K562 (cell line): Measurements from ENCODE around the gene EDN2. TPM values are rescaled to one million over a fixed set of nuclear protein-coding genes. Genes with fewer than 3 reads are reported as not detected.
A peak's percentile ranks its signal among the peaks of the same experiment; 100 is the strongest.

Experiments
- ASH1L ChIP-seq: fragments of 450-650 bp; IDR thresholded peaks from 2 replicates; pipeline ENCODE4 v1.6.1; 2018; ENCODE audit warnings: borderline replicate concordance, mild to moderate bottlenecking, low read depth; ENCODE audit not compliant: partially characterized antibody
- ATF1 ChIP-seq, 2 experiments: fragments of 450-650 bp in 1 of 2; IDR thresholded peaks; 2 replicates each; pipeline ENCODE4 v1.6.1; 2016; ENCODE audit warnings: missing compliant biosample characterization in 1 of 2, missing genetic modification characterization in 1 of 2
- CBFA2T2 ChIP-seq: fragments of 450-650 bp; conservative IDR thresholded peaks from 2 replicates; pipeline ENCODE4 v1.6.1; 2017; ENCODE audit warnings: mild to moderate bottlenecking
- FOXA1 ChIP-seq: fragments of 450-650 bp; IDR thresholded peaks from 2 replicates; pipeline ENCODE4 v1.6.1; 2016; ENCODE audit warnings: mild to moderate bottlenecking, borderline replicate concordance
- HINFP ChIP-seq: fragments of 450-650 bp; conservative IDR thresholded peaks from 2 replicates; pipeline ENCODE4 v1.6.1; 2016; ENCODE audit warnings: missing genetic modification characterization, low read depth, mild to moderate bottlenecking, control low read depth, missing compliant biosample characterization
- ID3 ChIP-seq, 2 experiments: fragments of 250-450 bp in 1 of 2; fragments of 450-650 bp in 1 of 2; sonication (Bioruptor Pico) in 1 of 2; IDR thresholded peaks; 2 replicates each; pipeline versions ENCODE4 v1.6.1 to v1.8.0; 2016 to 2021; ENCODE audit warnings: mild to moderate bottlenecking in 2 of 2, moderate library complexity in 2 of 2, missing compliant biosample characterization in 1 of 2, missing genetic modification characterization in 1 of 2
- JUNB ChIP-seq: fragments of 450-650 bp; formaldehyde crosslinking; conservative IDR thresholded peaks from 2 replicates; pipeline ENCODE4 v1.4.0; 2020; ENCODE audit warnings: mild to moderate bottlenecking
- MAFF ChIP-seq: IDR thresholded peaks from 2 replicates; pipeline ENCODE4 v1.6.1; 2012; ENCODE audit warnings: low read length, improper control_type of control experiment
- MCM3 ChIP-seq: fragments of 450-650 bp; IDR thresholded peaks from 2 replicates; pipeline ENCODE4 v1.6.1; 2016
- NCOA1 ChIP-seq: fragments of 450-650 bp; IDR thresholded peaks from 2 replicates; pipeline ENCODE4 v1.6.1; 2016; ENCODE audit warnings: low read depth
- NFIC ChIP-seq: fragments of 450-650 bp; IDR thresholded peaks from 2 replicates; pipeline ENCODE4 v1.6.1; 2017; ENCODE audit warnings: mild to moderate bottlenecking, inconsistent platforms
- PHF8 ChIP-seq: fragments of 200-600 bp; sonication (generic); IDR thresholded peaks from 2 replicates; pipeline ENCODE4 v1.6.1; 2012; ENCODE audit warnings: mixed run types, mild to moderate bottlenecking, inconsistent platforms, low read length, moderate library complexity, borderline replicate concordance
- PTTG1 ChIP-seq: fragments of 450-650 bp; IDR thresholded peaks from 2 replicates; pipeline ENCODE4 v1.6.1; 2016; ENCODE audit warnings: low read depth, mild to moderate bottlenecking, missing genetic modification characterization, missing compliant biosample characterization
- RBBP5 ChIP-seq: fragments of 200-600 bp; sonication (generic); IDR thresholded peaks from 2 replicates; pipeline ENCODE4 v1.6.1; 2012; ENCODE audit warnings: borderline replicate concordance, mild to moderate bottlenecking, low read length, control low read depth, inconsistent platforms; ENCODE audit not compliant: insufficient read depth, poor library complexity, severe bottlenecking
- RBM15 ChIP-seq: fragments of 200-400 bp; formaldehyde crosslinking; IDR thresholded peaks from 2 replicates; pipeline ENCODE4 v1.6.1; 2018; ENCODE audit warnings: mild to moderate bottlenecking, low read length, moderate library complexity; ENCODE audit not compliant: insufficient read depth
- SMAD2 ChIP-seq: fragments of 150-350 bp; IDR thresholded peaks from 2 replicates; pipeline ENCODE4 v1.6.1; 2014; ENCODE audit warnings: low read depth, mild to moderate bottlenecking, low read length
- SREBF2 ChIP-seq: sonication (generic); formaldehyde crosslinking; IDR thresholded peaks from 2 replicates; pipeline ENCODE4 v1.4.0; 2020; ENCODE audit warnings: mild to moderate bottlenecking, missing genetic modification reagents
- TAF1 ChIP-seq: IDR thresholded peaks from 2 replicates; pipeline ENCODE4 v1.6.1; 2011; ENCODE audit warnings: mild to moderate bottlenecking, low read length, moderate library complexity; ENCODE audit not compliant: insufficient read depth, control insufficient read depth, severe bottlenecking; ENCODE audit errors: extremely low read depth
- XRCC4 ChIP-seq: IDR thresholded peaks from one replicate; pipeline ENCODE4 v1.6.1; 2011; ENCODE audit not compliant: insufficient read depth, insufficient read length; ENCODE audit errors: extremely low read depth
- ZC3H8 ChIP-seq: fragments of 450-650 bp; IDR thresholded peaks from 2 replicates; pipeline ENCODE4 v1.6.1; 2017
- ZFX ChIP-seq: sonication (generic); formaldehyde crosslinking; IDR thresholded peaks from 2 replicates; pipeline ENCODE4 v1.8.0; 2022; ENCODE audit warnings: mild to moderate bottlenecking, missing genetic modification reagents, moderate library complexity
- ZNF143 ChIP-seq: sonication (generic); formaldehyde crosslinking; IDR thresholded peaks from 2 replicates; pipeline ENCODE4 v1.9.0; 2022; ENCODE audit warnings: mild to moderate bottlenecking, missing genetic modification reagents
- ZNF551 ChIP-seq: fragments of 250-450 bp; sonication (Bioruptor Pico); IDR thresholded peaks from 2 replicates; pipeline ENCODE4 v1.5.0; 2021; ENCODE audit warnings: mild to moderate bottlenecking, moderate library complexity
- ZNF696 ChIP-seq: fragments of 250-450 bp; sonication (Bioruptor Pico); conservative IDR thresholded peaks from 2 replicates; pipeline ENCODE4 v1.4.0; 2020; ENCODE audit warnings: mild to moderate bottlenecking, moderate library complexity
- ZNF764 ChIP-seq: fragments of 250-450 bp; sonication (Bioruptor Pico); IDR thresholded peaks from 2 replicates; pipeline ENCODE4 v1.4.0; 2020; ENCODE audit warnings: low read depth, mild to moderate bottlenecking, moderate library complexity
- polyA plus RNA-seq, 8 experiments: library from polyadenylated mRNA; depleted of rRNA in 4 of 8; stranded (reverse) in 5 of 8; unstranded in 3 of 8; fragments of >200 nt; fragmentation: Nextera tagmentation in 2 of 8; fragmentation: Illumina TruSeq in 1 of 8; extraction: Ambion mirVana in 2 of 8; extraction: Trizol in 1 of 8; gene quantifications; 2 replicates each; pipeline versions ENCODE4 v1.2.1 to v1.2.3, GENCODE V29; 2011 to 2014; ENCODE audit warnings: inconsistent platforms in 1 of 8, missing spikeins in 1 of 8
- total RNA-seq, 7 experiments: library from RNA; depleted of rRNA in 6 of 7; stranded (reverse); fragments of >200 nt in 6 of 7; fragmentation: Illumina TruSeq in 2 of 7; extraction: Trizol in 2 of 7; gene quantifications; 2 replicates each; pipeline versions ENCODE4 v1.2.1 to v1.2.3, GENCODE V29; 2011 to 2021; ENCODE audit warnings: low replicate concordance in 1 of 7

Gene EDN2
- total and polyA plus RNA-seq, 9 of the 15 experiments (the other 6 are each of a cell fraction or from before 2014, with no cell fraction given), result not detected

DNA sequence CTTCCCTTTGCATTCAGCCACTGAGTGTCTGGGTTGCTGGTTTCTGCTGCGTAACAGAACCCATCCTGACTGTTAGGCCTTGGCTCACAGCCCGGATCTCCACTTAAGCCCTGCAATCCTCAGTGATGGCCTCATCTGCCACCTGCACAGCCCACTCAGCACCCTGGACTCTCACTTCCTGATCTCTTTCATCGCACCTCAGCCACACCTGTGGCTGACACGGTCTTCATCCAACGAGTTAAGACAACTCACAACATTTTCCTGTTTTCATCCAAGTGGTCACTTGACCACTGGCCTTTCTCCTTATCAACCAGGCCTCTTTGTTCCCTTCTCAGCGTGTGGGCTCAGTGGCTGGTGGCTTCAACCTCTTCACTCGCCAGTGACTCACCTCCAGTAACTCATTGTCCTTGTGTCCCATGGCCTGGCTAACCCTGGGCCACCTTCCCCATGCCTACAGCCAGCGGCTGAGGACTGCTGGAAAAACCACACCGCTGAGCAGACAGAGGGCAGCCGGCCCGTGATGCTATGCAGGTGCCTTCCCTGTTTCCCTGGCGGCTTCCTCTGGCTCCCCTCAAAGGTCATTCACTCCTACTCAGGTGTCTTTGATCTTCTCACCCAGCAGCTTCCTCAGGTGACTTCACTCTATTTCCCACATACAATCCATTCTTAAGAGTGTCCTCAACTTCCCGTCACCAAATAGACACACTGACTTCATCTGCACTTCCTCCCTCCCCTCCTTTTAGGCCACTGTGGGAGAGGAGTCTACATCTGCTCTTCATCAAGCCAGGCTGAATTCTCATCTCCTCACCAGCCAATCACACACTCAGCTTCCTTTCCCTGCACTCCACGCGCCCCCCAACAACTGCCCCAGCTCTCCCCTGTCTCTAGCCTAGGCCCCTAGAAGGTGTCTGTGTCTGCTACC is 19.9 kb upstream of the EDN2 start (continued):
- TF ChIP-seq ZFX (CRISPR knock-in tag), result 0 out of 2 replicates have a peak, but pooled peaks have one; percentile 39
- TF ChIP-seq SREBF2, result no peak
- TF ChIP-seq HINFP (tag), result no peak
- no peak for TF ChIP-seq ASH1L
- TF ChIP-seq MCM3, result no peak
- TF ChIP-seq ATF1 (CRISPR knock-in tag; IDR thresholded peaks at IDR 0.05), result no peak
- TF ChIP-seq ATF1 (tag; IDR thresholded peaks at IDR 0.05), result no peak
- peak; percentile 78 for TF ChIP-seq NFIC
- TF ChIP-seq RBM15, result no peak
- no peak for TF ChIP-seq SMAD2
- TF ChIP-seq ZC3H8, result no peak
- no peak for TF ChIP-seq XRCC4
- no peak for TF ChIP-seq ID3 (CRISPR knock-in tag; IDR thresholded peaks at IDR 0.05)
- 0 out of 2 replicates have a peak, but pooled peaks have one; percentile 32 for TF ChIP-seq ID3 (tag; IDR thresholded peaks at IDR 0.05)
- TF ChIP-seq RBBP5, result no peak
- no peak for TF ChIP-seq ZNF551
- TF ChIP-seq CBFA2T2, result peak; percentile 41
- no peak for TF ChIP-seq PHF8
- no peak for TF ChIP-seq ZNF696 (CRISPR knock-in tag)
- TF ChIP-seq NCOA1, result no peak
- no peak for TF ChIP-seq TAF1
- TF ChIP-seq JUNB, result no peak
- TF ChIP-seq ZNF764, result no peak
- no peak for TF ChIP-seq ZNF143 (CRISPR knock-in tag)
- TF ChIP-seq FOXA1, result no peak
- TF ChIP-seq PTTG1, result no peak
- no peak for TF ChIP-seq MAFF
